Activated CD4-positive, alpha-beta T cell treated with anti-CD3 and anti-CD28 coated beads, Interleukin-2, Interleukin-4, amounts not matched to agents 100 ng/mL and 50 ng/mL, durations not matched to agents 16 hours and 8 hours (primary cell): Measurements from ENCODE around the gene BANP.
"Not testable (repeated sequence)": the region's sequence is repeated elsewhere in the genome, so short reads cannot be mapped to it uniquely, and the experiment has no call there.

Experiments used
- DNase-seq: peaks from one replicate; pipeline ENCODE4 v3.0.0-alpha.2; 2020; ENCODE audit warnings: low spot score

Gene BANP

DNA sequence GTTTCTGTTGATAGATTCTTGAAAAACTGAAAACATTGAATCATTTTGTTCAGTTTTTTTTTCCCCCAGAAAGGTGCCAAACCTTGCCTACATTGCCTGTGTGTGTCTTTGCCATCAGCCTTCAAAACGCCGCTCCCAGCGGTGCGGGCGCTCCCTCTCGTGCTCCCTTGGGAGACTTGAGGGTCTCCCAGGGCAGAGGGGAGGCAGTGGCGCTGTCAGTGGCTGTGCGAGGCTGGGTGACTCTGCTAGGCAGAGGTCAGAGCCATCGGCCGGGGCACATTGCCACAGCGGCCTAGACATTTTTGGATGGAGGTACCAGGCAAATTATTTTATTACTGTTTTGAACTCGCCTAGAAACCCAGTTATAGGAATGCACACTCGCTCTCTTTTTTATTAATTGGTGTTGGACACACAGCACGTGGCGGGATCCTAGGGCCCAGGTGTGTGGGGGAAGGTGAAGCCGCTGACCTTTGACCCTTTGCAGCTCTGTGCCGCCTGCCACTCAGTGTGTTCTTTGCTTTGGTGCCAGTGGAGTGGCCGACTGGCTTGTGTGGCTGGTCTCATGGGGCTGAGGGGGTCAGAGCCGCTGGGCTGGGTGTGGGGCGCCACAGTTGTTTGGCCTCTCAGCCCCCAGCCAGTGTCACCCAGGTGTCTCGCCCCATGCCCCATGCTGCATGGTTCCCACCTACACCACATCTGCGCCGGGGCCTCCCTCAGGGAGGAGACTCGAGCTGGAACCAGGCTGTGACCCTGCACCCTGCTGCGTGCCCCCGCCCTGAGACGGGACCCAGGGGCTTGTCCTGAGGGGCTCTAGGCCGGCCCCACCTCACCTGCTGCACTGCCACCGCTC, 115.7 kb downstream of the BANP start:
- DNase-seq, result no peak

DNA sequence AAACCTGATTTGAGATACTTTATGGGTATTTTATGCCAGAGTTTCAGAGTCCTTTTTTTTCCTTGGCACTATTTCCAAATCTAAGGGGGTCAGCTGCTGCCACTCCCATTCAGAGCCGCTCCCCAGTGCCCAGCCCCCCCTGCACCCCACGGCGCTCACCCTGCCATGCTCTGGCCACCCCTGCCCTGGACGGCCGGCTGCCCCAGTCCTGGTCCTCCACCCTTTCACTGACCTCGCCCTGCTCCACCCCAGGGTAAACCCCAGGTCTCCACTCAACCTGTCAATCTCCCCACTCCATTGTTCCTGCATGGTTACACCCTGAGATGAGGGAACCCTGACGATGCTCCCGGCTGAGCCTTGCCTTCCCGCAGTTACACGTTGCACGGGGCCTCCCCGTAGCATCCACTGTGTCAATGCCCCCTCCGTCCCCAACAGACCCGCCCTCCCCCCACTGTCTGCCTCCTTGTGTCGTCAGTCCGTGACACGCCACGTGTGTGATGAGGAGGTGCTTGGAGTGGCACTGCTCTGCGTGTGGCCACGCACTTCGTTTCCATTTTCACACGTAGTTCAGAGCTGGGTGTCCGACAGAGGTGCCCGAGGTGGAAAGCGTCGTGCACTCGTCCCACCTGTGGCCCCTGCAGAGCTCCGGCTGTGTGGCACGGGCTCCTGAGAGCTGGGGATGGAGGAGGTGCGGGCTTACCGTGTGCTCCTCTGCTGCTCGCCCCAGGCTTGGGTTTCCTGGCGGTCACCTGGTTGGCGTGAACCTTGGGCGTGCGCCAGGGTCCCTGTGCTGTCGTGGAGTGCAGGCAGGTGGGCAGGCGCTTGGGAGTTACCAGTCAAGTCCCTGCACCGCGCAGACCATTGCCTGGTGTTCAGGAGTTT, 116.5 kb downstream of the BANP start:
- DNase-seq, result no peak

DNA sequence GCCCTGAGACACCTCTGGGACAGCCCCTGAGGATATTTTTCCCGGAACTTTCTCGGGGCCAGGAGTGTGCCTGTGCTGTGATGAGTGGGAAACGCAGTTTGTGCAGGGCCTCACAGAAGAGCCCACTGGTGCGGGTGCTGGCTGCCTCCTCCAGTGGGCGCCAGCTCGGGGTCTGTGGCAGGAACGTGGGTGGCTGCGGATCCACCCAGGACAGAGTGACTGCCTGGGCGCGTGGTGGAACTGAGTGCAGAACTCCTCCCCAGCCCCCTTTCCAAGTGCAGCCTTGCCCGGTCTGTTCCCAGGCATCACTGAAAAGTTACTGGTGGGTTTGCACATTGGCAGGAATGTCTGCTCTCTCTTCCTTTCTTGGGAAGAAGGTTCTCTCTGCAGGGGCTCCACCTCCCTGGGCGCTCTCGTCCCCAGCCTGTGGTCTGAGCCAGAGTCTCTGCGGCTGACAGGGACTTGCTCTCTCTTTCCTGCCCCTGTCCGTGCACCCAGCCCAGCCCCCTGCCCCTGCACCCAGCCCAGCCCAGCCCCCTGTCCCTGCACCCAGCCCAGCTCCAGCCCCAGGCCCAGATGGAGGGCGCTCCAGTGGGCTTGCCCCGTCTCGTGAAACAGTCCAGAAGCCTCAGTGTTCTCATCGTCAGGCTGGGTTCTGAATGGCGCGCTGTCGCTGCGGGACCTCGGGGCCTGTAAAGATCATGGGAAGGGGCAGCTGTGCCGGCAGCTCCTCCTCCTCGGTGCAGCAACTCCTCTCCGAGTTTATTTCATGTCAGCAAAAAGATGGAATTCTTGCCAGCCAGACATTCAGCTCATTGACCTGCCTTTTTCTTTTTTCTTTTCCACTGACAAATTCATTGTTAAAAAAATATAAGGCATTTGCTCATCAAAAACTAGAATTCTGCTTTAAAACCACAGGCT, 117.5 kb downstream of the BANP start:
- no peak for DNase-seq

DNA sequence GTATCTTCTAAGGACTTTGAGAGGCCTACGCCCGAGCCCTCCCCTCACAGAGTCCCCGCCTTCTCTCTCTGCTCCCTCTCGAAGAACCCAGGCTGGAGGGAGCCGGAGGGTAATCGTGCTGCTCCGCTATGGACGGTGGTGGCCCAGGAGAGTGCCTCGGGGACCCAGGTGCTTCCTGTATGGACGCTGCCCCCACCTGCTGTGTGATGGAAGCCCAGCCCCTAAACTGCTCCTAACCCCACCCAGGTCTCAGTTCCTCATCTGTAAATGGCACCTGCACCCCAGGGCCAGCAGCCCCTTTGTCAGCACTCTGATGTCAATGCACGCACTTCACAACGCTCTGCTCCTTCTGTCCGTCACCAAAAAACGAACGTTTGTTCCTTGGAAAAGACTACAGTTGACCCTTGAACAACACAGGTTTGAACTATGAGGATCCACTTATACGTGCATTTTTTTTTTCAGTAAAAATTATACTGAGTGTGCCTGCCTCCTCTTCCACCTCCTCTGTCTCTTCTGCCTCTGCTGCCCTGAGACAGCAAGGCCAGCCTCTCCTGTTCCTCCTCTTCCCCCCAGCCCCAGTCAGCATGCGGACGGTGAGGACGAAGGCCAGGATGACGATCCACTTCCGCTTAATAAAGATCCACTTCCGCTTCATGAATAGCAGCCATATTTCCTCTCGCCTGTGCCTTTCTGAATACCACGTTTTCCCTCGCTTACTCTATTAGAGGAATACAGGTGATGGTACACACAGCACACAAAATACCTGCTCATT, 118.3 kb downstream of the BANP start:
- no peak for DNase-seq

DNA sequence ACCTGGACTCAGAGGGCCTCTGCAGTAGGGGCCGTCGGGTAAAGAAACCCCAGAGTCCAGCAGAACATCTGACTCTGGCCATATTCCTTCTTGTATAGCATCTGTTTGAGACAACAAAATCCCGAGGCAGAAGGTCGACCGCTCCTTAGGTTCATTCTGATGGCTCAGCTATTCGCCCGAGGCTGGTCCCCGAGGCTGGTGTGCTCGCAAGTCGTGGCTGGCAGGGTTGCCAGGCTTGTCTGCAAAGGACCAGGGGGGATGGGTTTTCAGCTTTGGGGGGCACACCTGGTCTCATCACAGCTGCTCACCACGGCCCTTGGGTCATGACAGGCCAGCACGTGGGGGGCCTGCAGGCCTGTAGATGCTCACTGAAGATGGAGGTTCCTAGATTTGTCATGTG, 119.1 kb downstream of the BANP start:
- DNase-seq, result no peak

DNA sequence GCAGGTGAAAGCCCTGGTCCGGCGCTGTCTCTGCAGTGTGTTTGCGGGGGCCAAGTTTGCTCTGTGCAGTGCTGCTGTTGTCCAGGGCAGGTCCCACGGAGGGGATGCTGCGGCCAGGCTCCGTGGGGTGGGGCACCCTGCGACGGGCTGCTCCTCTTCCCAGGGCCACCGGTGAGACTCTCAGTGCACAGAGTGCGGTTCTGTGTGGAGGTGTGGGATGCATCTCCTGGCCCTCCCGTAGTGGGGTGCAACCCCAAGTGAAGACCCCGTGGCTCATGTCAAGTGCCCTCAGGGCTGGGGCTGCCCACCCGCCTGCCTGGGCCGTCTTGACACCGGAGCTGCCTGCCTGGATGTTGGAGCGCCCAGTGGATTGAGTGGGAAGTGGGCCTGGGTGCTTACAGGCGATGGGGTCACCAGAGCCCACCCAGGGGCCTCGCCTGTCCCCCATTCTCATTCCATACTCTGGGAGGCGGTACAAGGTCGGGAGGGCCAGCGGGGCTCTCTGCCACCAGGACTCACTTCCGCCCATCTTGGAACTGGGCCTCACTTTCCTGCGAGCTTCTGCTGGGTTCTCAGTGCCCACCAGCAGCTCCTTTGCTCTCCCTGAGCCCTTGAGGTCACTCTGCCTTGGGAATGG, 119.9 kb downstream of the BANP start:
- DNase-seq, result no peak

DNA sequence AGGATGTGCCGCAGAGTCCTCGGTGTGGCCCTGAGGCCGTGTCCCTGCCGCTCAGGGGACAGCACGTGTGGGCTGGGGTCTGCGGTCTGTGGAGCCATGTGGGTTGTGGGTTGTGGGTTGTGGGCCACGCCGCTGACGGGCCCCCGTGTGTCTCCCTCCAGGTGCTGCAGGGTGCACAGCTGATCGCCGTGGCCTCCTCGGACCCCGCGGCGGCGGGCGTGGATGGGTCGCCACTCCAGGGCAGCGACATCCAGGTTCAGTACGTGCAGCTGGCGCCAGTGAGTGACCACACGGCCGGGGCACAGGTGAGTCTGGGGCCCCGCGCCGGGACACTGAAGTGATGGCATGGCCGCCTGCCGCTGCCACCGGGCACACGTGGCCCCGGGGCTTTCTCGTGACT, 120.7 kb downstream of the BANP start:
- DNase-seq, result no peak

DNA sequence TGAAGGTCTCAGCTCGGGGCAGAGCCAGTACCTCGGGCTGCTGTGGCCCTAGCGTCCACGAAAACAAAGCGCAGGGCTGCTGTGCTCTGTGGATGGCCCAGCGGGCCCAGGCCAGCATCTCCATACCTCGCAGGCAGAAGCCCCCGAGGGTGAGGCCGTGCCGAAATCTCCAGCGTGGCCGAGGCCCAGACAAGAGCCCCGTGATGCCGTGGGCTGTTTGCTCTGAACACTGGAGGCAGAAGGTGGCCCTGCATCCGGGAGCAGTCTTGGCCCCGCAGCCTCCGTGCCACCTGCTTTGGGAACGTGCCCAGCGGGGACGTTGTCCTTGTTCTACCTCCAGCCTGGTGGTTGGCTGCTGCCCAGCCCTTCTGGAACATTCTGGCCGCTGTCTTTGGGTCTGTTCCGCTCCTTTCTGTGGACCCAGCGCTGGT, 121.4 kb downstream of the BANP start:
- no peak for DNase-seq

DNA sequence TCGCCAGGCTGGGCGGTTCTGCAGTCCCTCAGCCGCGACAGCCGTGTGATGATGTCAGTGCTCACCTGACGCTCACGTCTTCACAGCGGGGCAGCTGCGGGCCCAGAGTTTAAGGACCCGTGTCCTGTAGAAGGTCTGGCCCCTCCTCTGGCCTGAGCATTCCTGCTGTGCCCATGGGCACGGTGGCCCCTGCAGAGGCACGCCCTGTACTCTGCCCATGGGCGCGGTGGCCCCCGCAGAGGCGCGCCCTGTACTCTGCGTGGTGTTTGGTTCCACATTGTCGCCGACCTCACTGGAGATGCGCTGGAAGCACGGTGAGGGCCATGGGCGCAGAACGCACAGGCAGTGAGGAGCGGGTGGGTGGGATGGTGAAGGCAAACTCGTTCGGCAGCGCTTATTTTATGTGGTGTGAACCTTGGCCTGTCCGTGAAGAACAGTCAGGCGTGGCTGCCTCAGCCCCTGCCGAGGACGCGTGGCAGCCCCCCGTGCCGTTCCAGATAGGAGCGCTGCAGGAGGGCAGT, 122.0 kb downstream of the BANP start:
- no peak for DNase-seq

DNA sequence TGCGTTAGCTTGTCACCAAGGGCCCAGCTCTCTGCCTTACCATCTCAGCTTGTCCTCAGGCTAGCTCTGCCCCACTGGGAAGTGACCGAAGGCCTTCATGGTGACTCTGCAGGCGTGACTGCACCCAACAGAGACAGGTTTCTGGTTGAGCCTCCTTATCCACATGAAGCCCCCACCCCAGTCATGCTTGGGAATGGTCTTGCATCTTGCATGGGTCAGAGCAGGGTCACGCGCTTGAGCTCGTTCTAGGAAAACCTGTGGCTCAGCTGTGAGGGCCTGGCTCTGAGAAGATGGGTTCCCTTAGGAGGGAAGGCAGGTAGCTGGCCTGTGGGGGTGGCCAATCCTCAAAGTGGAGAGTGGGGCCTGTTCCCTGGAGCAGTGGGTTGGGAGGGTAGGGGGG, 122.8 kb downstream of the BANP start:
- DNase-seq, result no peak

DNA sequence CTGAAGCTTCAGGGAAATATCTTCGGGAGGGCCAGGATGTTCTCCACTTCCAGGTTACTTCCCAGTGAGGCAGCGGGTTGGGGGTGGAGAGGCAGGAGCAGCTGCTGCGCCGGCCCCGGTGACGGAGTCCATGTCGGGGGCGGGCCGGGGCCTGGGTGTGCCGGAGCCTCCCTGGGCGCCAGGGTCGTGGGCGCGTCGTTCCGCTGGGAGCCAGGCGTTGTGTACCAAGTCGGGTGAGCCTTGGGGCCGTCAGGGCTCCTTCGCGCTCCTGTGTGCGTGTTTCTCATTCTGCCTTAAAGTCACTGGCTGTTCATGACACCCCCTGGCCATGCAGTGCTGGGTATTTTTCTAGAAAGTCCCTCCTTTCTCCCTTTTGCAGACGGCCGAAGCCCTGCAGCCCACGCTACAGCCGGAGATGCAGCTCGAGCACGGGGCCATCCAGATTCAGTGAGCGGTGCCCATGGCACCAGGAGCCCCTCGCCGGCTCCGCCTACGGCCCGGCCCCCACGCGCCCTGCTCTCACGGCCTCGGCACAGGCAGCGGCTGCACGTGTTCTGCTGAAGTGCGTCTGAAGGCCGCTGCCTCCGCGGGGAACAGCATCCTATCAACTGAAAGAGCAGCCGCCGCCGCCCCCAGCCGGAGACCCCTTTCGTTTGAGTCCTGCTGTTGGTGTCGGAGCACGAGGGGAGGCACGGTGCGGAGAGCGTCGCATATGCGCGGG, 125.1 kb downstream of the BANP start:
- DNase-seq, result no peak

DNA sequence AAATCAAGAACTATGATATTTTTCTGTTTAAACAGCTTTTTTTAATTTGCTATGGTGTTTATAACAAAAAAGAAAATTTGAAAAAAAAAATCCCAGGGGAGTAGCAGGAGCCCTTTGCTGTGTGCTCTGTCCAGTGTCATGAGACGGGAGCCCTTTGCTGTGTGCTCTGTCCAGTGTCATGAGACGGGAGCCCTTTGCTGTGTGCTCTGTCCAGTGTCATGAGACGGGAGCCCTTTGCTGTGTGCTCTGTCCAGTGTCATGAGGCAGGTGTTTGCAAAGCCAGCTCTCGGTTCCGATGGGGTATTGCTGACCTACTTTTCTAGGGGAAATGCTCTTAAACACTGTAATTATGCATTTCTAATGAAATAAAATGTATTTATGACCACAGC, 125.7 kb downstream of the BANP start:
- DNase-seq, result not testable (repeated sequence)

DNA sequence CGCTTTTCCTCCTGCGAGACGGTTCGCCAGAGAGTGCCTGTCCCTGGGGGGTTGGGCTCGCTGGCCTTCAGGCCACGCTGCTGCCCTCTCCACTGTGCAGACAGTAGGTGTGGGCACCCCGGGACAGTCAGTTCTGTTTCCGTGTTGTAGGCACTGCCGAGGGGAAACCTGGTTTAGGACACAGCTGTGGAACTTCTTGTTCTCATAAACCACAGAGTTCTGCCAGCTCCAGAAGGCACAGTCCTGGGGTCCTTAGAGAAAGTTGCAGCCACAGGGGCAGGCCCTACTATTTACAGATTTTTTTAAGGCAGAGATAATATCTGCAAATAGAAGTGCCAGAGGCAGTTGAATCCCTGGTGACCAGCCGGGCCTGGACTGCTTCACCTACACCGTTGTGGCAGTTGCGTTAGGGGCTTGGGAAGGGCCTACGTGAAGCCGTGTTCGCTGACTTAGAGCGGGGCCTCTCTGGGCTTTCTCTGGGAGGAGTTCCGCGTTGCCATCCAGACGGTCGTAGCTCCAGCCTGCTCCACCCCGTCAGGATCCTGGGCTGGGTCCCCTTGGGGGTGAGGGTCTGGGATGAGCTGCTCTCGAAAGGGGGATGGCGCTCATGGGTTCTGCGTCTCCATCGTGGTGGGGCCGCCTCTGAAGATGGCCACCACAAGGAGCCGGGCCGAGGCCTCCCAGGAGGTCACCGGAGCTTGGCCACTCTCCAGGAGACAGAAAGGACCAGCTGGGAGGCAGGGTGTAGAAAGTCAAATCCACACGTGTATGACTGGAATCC, 126.3 kb downstream of the BANP start:
- no peak for DNase-seq

DNA sequence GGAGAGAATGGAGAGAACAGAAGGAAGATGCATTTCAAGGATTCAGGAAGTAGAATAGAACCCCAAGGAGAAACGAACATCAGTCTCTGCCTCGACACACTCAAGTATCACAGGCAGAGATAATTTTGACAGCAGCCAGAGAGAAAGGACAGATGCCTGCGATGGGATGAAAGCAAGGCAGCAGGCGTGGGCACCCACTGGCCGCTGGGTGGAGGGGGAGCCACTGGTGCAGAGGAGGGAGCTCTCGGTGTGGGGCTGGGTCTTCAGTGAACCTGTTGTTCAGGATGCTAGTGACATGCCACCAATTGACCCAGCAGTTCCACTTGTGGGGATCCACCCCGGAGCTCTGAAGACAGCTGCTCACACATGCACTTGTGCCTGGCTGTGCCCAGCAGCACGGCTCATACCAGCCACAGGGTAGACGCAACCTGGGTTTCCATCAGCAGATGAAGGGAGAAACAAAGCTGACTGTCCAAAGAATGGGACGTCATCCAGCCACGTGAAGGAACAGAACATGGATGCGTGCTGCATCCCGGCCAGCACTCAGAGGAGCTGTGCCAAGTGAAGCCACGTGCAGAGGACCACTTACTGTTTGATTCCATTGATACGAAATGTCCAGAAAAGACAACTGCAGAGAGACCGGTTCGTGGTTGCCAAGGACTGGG, 127.0 kb downstream of the BANP start:
- no peak for DNase-seq

DNA sequence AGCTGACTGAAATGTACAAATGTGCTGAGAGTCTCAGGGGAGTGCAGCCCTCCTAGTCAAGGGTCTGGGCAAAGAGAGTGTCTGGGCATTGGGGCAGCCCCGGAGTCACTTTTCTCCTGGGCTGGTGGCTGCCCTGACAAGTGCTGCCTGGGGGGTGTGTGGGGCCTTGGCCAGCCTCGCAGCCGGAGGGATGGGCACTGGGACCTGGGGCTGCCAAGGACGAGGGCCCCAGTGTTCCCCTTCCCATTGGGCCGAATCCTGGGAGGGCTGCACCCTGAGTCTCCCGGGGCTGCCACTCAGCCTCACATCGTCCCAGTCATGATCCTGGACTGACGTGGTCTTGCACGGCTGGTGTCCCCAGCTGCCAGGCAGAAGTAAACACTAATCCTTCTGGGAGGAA, 132.3 kb downstream of the BANP start:
- no peak for DNase-seq

DNA sequence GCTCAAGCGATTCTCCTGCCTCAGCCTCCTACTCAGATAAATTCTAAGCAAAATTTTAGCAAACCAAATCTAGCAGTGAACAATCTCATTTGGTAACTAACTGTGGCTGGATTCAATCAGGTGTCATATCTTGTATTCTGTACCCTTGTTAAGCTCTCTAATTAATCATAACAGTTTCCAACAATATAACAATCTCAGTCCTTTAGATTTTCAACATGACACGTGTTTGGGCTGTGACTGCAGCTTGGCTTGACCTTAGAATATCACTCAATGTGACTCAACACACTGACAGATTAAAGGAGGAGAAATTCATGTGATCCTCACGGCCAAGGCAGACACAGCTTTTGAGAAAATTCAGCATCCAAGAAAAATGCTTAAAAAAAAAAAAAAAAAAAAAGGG, 133.6 kb downstream of the BANP start:
- DNase-seq, result no peak

DNA sequence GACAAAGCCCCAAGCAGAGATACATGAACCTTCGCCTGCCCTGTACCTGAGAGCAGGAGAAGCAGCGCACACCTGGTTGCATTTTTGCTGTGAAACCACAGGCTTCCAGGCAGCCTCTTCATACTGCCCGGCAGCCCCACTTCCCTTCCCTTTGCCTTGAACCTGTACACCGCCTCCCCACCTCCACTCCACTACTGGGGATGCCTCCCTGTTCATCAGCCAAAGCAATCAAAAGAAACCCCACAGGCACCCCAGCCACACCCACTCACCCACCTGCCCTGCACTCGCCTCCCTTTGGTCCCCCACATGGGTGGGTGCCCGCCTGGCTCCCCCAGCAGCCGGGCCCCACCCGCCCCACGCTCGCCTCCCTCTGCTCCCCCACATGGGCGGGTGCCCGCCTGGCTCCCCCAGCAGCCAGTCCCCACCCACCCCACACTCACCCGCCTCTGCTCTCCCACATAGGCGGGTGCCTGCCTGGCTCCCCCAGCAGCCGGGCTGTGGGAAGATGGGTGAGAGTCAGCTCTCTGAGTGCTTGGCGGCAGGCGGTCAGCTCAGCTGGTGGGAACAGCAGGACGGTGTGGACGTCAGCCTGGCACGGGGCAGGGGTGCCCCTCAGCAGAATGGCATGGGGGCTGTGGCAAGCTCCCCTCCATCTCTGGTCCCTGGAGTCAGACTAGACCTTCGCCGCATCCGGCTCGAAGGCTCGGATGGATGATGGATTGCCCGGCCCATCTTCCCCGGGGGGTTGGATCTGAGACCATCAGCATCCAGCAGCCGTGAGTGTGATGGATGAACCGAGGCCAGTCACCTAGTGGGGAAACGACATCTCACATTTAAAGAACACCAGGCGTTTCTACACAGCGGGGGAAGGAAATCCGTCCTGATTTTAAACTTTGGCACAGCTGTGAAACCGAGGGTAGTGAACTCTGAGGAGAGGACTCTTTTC, 135.6 kb downstream of the BANP start:
- no peak for DNase-seq

DNA sequence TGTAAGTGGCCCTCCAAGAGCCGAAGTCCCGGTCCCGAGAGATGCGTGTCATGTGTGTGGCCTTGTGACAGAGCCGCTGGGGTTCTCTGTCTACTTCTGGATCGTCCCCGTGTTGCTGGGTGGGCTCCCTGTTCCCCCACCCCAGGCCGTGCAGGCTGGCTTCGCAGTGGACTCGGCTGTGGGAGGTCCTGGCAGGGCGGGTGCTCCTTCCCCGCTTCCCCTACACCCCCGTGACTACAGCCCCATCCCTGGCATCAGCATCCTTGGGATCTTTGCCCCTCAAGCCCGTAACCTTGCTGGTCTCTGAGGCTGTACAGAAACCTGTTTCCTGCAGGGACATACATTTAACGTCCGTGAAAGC, 136.3 kb downstream of the BANP start:
- DNase-seq, result no peak
